Measurements from ENCODE around the gene LDB2.

The LDB2 gene

GRCh38 chr4:16627999-16628398 is 270.4 kb downstream of the LDB2 start:
- no peak for DNase-seq

- no peak for DNase-seq
Measured at GRCh38 chr4:16626945-16627344, 271.5 kb downstream of the LDB2 start.

- no peak for DNase-seq
Measured at GRCh38 chr4:16622826-16623225, 275.6 kb downstream of the LDB2 start.

- no peak for DNase-seq
Measured at GRCh38 chr4:16617435-16617834, 281.0 kb downstream of the LDB2 start.

GRCh38 chr4:16617011-16617410 is 281.4 kb downstream of the LDB2 start:
- DNase-seq: no peak

- no peak for DNase-seq
Measured at GRCh38 chr4:16609170-16609758, 289.2 kb downstream of the LDB2 start.

GRCh38 chr4:16608611-16609125 is 289.8 kb downstream of the LDB2 start:
- DNase-seq: no peak

- DNase-seq: no peak
Measured at GRCh38 chr4:16608123-16608522, 290.3 kb downstream of the LDB2 start.

GRCh38 chr4:16607241-16608066 is 291.0 kb downstream of the LDB2 start:
- DNase-seq: no peak

GRCh38 chr4:16606691-16607090 is 291.8 kb downstream of the LDB2 start:
- DNase-seq: no peak

- no peak for DNase-seq
Measured at GRCh38 chr4:16603178-16603577, 295.3 kb downstream of the LDB2 start.

GRCh38 chr4:16598597-16599206 is 299.7 kb downstream of the LDB2 start:
- DNase-seq: no peak

GRCh38 chr4:16597845-16598596 is 300.4 kb downstream of the LDB2 start:
- DNase-seq: no peak

- DNase-seq: no peak
Measured at GRCh38 chr4:16597443-16597842, 301.0 kb downstream of the LDB2 start.

GRCh38 chr4:16596267-16596666 is 302.2 kb downstream of the LDB2 start:
- DNase-seq: no peak

GRCh38 chr4:16594128-16594527 is 304.3 kb downstream of the LDB2 start:
- DNase-seq: no peak

- no peak for DNase-seq
Measured at GRCh38 chr4:16593386-16593785, 305.1 kb downstream of the LDB2 start.

GRCh38 chr4:16591272-16591826 is 307.1 kb downstream of the LDB2 start:
- no peak for DNase-seq

- DNase-seq: no peak
Measured at GRCh38 chr4:16590797-16591196, 307.6 kb downstream of the LDB2 start.

- DNase-seq: no peak
Measured at GRCh38 chr4:16588651-16589050, 309.8 kb downstream of the LDB2 start.

GRCh38 chr4:16588149-16588548 is 310.3 kb downstream of the LDB2 start:
- DNase-seq: no peak

GRCh38 chr4:16585053-16585452 is 313.4 kb downstream of the LDB2 start:
- DNase-seq: no peak

GRCh38 chr4:16583764-16584163 is 314.7 kb downstream of the LDB2 start:
- DNase-seq: no peak
